Left kidney (tissue), 2 donors: ENCODE results near the gene FBXO42. TPM values are rescaled to one million over a fixed set of nuclear protein-coding genes. Genes with fewer than 3 reads are reported as not detected.
A peak's percentile ranks its signal among the peaks of the same experiment; 100 is the strongest.
"Not testable (repeated sequence)": the region's sequence is repeated elsewhere in the genome, so short reads cannot be mapped to it uniquely, and the experiment has no call there.

Experiments
- DNase-seq: peaks from one replicate; pipeline ENCODE4 v3.0.0-alpha.2; 2013
- polyA plus RNA-seq: library from polyadenylated mRNA; unstranded; fragments of 120-200 nt; gene quantifications from one replicate; pipeline ENCODE4 v1.2.1, GENCODE V29; 2013; ENCODE audit not compliant: insufficient read length

The FBXO42 gene
- polyA plus RNA-seq, 1 donor: 20.5 TPM

DNA sequence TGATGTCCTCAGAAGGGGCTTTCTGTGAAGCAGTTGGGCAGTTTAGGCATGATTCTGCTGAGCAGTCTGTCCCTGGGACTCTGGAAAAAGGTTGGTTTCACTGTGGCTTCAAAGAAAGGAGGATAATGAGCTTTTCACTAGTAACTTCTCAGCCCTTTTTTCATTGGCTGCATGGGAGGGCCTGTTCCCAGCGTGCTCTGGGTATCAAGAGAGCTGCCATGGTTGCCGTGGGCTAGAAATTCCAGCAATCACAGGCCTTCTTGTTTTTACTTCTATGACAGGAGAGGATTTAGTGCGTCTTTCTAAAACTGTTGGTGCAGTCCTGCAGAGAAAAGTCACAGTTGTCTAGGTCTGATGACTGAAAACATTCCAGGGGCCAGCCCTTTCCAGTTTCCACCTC lies 22.0 kb upstream of the FBXO42 start:
- DNase-seq: no peak

DNA sequence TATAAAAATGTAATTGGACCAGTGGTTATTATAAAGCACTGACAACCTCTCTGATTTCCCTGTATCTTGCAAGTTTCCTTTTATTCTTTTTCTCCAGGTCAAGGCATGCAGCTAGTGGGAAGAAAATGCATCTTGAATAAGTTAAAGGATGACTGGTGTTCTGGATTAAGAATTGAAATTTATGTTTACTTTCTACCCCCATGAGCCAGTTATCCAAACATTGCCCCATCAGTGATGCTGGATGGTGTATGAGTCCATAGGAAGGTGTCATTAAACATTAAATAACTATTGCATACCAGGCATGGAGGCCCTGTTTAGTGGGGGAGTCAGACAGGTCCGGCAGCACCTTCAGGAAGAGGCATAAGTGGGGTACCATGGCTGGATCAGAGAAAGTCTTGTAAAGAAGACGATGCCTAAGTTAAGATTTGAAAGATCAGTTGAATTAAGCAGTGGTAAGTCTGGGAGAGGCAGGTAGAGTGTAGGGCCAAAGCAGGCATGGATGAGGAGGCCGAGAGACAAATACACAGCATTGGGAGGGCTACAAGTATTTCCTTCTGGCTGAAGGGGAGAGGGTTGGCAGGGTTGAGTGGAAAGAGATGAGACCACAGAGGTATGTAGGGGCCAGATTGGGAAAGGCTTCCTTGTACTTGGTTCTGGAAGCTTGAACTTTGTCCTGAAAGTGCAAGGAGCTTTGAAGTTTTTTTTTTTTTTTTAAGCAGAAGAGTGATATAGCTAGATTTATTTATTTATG lies 20.4 kb upstream of the FBXO42 start:
- no peak for DNase-seq

- no peak for DNase-seq
These were observed 19.4 kb upstream of the FBXO42 start for GRCh38 chr1:16371725-16372124.

- no peak for DNase-seq
These were observed 17.5 kb upstream of the FBXO42 start for GRCh38 chr1:16369821-16370220.

DNA sequence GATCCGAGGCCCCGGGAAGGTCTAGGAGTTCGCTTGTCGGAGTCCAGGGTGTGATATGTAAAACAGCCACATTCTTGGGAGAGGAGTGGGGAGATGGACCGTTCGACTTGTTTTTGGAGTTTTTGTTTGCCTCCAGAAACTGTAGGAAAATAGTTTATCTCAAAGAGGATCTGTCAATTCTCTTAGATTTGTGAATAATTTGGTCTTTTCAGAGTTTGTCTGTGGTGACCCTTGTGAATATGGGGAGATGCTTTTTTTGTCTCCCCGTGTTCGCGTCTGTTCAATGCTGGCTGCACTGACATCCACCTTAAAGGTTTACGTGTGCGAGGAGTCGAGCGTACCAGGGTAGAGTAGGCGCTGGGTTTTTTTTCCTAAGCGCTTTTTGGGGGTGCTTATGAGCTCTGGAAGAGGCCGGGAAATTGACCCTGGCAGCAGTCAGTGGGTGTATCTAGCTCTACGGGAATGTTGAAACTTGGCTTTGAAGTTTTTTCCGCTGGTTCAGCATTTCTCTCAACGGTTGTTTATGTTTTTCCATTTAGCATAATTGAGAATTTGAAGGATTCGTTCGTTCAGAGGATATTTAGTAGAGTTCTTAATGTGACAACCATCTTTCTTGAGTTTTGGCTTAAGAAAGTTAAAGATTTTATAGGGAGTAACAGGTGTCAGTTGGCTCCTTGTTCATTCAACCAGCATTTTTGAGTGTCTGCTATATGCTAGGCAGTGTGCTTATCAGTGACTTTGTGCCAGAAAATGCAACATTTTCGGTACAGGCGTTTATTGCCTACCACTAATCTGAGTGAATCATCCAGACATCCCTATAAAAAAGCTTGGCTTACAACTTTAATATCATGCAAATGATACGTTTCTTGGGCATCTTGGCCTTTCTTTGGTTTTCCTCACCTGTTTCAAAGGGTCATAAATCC lies 15.9 kb upstream of the FBXO42 start:
- no peak for DNase-seq

DNA sequence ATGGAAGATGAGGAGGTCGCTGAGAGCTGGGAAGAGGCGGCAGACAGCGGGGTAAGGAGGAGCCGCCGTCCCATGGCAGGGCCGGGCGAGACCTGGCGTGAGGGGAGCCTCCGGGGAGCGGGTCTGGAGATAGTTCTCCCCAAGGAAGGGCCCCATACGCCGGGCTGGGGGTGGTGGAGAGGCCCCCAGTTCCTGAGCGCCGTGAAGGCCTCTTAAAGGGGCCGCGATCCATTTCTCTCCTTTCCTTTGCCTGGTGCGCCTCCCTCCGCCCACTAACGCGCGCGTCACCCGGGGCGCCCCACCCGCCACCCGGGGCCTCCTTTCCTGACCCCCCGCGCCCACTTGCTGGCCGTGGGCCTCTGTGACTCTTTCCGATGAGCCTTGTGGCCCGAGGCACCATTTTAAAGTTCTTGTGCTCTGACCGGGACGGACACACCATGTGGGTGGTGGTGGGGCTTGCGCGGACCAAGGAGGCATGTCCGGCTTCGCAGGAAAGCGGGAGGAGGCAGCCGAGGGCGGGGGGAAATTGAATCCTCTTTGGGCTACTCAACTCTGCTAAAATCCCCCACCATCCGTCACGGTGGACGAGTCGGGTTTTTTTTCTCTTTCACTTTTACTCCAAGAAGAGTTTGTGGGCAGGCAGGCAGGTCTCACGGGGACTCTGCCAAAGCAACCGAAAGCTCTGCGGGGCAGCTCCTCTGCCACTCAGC lies 15.1 kb upstream of the FBXO42 start:
- DNase-seq: peak; percentile 90

GRCh38 chr1:16366722-16367257 lies 14.5 kb upstream of the FBXO42 start, which contains the start of gene SZRD1:
TSS of gene SZRD1 (plus strand) at chr1:16367242. CDS start at chr1:16367258, 16 bp downstream.
- peak; percentile 99 for DNase-seq

GRCh38 chr1:16365146-16365498 lies 12.8 kb upstream of the FBXO42 start:
- not testable (repeated sequence) for DNase-seq

GRCh38 chr1:16356867-16357266 lies 4.6 kb upstream of the FBXO42 start:
- DNase-seq: no peak

- DNase-seq: no peak
These were observed 2.3 kb upstream of the FBXO42 start for GRCh38 chr1:16354619-16355018.

DNA sequence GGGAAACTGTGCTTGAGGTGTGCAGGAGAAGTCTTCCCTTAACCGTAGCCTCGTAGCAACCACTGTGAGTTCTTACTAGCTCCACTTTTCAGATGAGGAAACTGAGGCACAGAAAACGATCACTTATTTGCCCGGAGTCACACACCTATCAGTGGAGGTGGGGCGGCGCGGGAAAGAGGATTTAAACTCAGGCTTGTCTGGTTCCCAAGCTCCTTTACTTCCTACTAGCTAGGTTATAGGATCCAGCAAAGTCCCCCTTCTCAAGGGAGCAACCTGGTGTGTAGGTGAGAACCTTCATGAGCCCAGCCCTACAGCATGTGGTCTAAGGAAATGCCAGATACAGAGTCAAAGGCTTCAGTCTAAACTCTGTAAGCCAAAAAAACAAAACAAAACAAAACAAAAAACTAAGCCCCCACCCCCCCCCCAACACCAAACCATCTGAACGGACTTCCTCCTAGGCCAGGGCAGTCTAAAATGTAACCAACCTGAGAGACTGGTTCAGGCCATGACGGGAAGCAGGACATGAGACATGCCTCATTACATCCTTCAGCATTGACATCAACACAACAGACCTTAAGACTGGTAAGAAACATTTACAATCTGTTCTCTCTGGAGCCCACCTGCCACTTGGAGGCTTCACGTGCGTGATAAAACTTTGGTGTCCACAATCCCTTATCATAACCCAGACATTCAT lies 709 bp upstream of the FBXO42 start:
- peak; percentile 29 for DNase-seq

GRCh38 chr1:16351456-16351993 lies 755 bp downstream of the FBXO42 start:
- DNase-seq: peak; percentile 43

GRCh38 chr1:16349847-16350406 lies 2.4 kb downstream of the FBXO42 start:
- DNase-seq: no peak

DNA sequence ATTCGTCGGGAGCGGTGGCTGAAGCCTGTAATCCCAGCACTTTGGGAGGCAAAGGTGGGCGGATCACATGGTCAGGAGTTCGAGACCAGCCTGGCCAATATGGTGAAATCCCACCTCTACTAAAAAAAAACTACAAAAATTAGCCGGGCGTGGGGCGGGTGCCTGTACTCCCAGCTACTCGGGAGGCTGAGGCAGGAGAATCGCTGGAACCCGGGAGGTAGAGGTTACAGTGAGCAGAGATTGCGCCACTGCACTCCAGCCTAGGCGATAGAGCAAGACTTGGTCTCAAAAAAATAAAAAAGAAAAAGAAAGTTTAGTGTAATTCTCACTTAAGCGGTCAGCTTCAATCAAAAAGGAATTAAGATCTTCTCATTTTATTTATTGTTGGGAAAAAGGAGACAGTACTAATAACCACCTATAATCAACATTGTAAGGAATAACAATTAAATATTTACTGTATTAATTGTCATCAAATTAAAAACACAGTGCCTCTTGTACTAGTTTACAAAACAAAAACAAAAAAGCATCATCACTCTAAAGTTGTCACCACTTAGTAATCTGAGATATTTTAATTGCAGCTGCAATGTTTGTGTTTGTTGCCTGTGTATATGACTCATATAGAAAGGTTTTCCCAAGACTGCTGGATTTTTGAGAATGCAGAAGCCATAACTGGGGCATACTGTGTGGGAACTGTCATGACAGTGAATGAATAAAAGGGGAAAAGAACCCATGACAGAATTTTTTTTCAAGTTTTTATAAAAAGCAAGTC lies 3.7 kb downstream of the FBXO42 start:
- no peak for DNase-seq

DNA sequence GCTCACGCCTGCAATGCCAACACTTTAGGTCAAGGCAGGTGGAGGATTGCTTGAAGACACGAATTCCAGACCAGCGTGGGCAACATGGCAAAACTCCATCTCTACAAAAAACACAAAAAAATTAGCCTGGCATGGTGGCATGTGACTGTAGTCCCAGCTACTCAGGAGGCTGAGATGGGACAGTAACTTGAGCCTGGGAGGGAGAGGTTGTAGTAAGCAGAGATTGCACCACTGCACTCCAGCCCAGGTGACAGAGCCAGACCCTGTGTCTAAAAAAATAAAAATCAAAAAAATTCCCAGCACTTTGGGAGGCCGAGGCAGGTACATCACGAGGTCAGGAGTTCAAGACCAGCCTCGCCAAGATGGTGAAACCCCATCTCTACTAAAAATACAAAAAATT lies 9.0 kb downstream of the FBXO42 start:
- DNase-seq: not testable (repeated sequence)

DNA sequence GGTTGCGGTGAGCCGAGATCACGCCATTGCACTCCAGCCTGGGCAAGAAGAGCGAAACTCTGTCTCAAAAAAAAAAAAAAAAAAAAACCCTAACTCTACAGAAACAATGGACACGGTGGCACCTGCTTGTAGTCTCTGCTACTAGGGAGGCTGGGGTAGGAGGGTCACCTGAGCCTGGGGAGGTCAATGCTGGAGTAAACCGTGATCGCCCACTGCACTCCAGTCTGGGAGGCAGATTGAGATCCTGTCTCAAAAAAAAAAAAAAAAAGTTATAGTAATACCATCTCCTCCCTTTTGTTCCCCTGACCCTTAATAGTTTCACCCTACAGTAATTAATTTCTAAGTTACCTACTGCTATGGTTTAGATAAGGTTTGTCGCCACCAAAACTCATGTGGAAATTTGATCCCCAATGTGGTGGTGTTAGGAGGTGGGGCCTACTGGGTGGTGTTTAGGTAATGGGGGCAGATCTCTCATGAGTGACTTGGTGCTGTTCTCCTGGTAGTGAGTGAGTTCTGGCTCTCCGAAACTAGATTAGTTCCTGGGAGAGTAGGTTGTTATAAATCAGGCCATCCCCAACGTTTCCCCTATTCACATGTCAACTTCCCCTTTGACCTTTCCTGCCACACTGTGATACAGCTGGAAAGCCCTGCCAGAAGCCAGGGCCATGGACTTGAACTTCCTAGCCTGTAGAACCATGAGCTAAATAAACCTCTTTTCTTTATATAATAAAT lies 9.8 kb downstream of the FBXO42 start:
- DNase-seq: no peak

DNA sequence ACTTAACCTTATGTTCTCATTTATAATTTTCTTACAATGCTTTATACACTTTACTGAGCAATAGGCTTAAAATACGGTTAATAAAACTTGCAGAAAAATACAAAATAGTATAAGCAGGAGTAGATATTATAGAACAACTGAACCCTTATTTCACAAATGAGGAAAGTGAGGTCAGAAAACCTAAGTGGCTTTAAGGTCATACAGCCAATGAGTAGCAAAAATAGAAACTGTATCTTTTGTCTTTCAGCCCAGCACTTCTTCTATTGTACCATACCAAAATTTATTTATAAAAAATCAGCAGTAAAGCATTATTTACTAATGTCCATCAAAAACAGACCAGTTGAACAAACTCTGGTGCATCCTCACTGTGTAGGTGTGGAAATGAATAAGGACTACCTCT lies 11.6 kb downstream of the FBXO42 start:
- no peak for DNase-seq

GRCh38 chr1:16338961-16339360 lies 13.3 kb downstream of the FBXO42 start:
- DNase-seq: no peak

GRCh38 chr1:16334655-16335340 lies 17.5 kb downstream of the FBXO42 start:
- DNase-seq: no peak
